ENCODE results near the gene SLC17A7.

SLC17A7 gene

GRCh38 chr19:49425922-49426592 is 15.3 kb downstream of the SLC17A7 start:
- no peak for DNase-seq

- no peak for DNase-seq
Observed at GRCh38 chr19:49425178-49425577, 16.1 kb downstream of the SLC17A7 start, which contains the start of gene GFY. Gene GFY, plus strand, starts transcription at chr19:49425388. Its CDS starts 1,043 bp downstream, at chr19:49426431.

GRCh38 chr19:49423985-49424303 is 17.4 kb downstream of the SLC17A7 start:
- DNase-seq = no peak

- DNase-seq = no peak
Observed at GRCh38 chr19:49423071-49423984, 18.0 kb downstream of the SLC17A7 start, which contains the start of gene PTH2. Gene PTH2, minus strand, starts transcription at chr19:49423441. Its CDS starts 102 bp downstream, at chr19:49423339.

- no peak for DNase-seq
Observed at GRCh38 chr19:49422407-49423070, 18.8 kb downstream of the SLC17A7 start.

- DNase-seq = no peak
Observed at GRCh38 chr19:49421878-49422202, 19.5 kb downstream of the SLC17A7 start.

- no peak for DNase-seq
Observed at GRCh38 chr19:49421039-49421877, 20.1 kb downstream of the SLC17A7 start.

- no peak for DNase-seq
Observed at GRCh38 chr19:49420227-49420626, 21.1 kb downstream of the SLC17A7 start.

- no peak for DNase-seq
Observed at GRCh38 chr19:49419173-49419572, 22.2 kb downstream of the SLC17A7 start.

- no peak for DNase-seq
Observed at GRCh38 chr19:49418511-49418910, 22.8 kb downstream of the SLC17A7 start.

- no peak for DNase-seq
Observed at GRCh38 chr19:49417088-49417487, 24.2 kb downstream of the SLC17A7 start.

- no peak for DNase-seq
Observed at GRCh38 chr19:49415810-49416200, 25.5 kb downstream of the SLC17A7 start.

- DNase-seq = no peak
Observed at GRCh38 chr19:49415102-49415809, 26.1 kb downstream of the SLC17A7 start.

GRCh38 chr19:49414256-49414655 is 27.1 kb downstream of the SLC17A7 start:
- no peak for DNase-seq

GRCh38 chr19:49413348-49413747 is 28.0 kb downstream of the SLC17A7 start:
- DNase-seq = no peak

GRCh38 chr19:49411681-49412326 is 29.5 kb downstream of the SLC17A7 start:
- no peak for DNase-seq

- DNase-seq = no peak
Observed at GRCh38 chr19:49409441-49410029, 31.8 kb downstream of the SLC17A7 start.

GRCh38 chr19:49408816-49409440 is 32.4 kb downstream of the SLC17A7 start:
- DNase-seq = no peak

- DNase-seq = no peak
Observed at GRCh38 chr19:49407482-49408015, 33.8 kb downstream of the SLC17A7 start.

- DNase-seq = no peak
Observed at GRCh38 chr19:49407079-49407478, 34.2 kb downstream of the SLC17A7 start.
